NCI-H446 (cell line): ENCODE data around the gene CACYBP.
A peak's percentile ranks its signal among the peaks of the same experiment; 100 is the strongest.

Source experiments
- DNase-seq, 2 experiments: peaks; one replicate each; lab custom pipeline; 2025; lab: John Stamatoyannopoulos, UW

Gene CACYBP, protein sequence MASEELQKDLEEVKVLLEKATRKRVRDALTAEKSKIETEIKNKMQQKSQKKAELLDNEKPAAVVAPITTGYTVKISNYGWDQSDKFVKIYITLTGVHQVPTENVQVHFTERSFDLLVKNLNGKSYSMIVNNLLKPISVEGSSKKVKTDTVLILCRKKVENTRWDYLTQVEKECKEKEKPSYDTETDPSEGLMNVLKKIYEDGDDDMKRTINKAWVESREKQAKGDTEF

DNA sequence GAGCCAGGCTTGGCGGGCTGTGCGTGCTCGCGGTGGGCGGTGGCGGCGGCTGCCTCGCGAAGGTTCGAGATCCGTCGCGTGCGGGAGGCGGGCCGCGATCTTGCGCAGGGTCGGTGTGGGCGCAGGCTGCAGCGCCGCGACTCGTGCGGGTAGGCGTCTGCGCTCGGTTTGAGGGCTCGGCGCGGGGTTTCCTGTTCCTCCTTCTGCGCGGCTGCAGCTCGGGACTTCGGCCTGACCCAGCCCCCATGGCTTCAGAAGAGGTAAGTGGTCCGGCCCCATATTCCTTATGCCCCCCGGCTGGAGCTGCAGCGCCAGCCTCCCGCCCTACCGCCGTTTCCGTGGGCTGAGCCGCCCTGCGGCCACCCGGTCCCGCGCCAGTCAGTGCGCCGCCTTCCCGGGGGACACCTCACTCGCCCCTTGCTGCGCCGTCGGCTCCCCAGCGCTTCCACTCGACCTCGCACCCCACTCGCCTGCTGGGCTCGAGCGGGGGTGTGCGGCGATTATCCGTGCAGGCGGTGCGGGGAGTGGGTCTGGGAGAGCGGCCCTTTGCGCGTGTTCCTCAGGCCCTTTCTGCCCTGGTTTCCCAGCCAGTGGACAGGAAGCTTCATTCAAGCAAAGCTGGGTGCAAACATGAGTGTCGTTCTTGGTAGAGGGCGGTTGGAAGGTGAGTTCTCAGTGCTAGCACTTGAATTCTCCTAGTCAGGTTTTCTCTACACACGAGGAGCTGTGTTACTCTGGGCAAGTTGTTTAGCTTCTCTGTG is at the start of gene CACYBP:
Gene CACYBP (plus strand): TSS at position 12 of the 761 bp plus-strand sequence. CDS start 234 bp downstream, at position 246.
- no peak for DNase-seq

- DNase-seq, result no peak
Observed at GRCh38 chr1:174953285-174954072, 46.3 kb upstream of the CACYBP start.

GRCh38 chr1:174954073-174954460 is 45.7 kb upstream of the CACYBP start:
- DNase-seq, result peak in 1 of 2 experiments; percentile 16

DNA sequence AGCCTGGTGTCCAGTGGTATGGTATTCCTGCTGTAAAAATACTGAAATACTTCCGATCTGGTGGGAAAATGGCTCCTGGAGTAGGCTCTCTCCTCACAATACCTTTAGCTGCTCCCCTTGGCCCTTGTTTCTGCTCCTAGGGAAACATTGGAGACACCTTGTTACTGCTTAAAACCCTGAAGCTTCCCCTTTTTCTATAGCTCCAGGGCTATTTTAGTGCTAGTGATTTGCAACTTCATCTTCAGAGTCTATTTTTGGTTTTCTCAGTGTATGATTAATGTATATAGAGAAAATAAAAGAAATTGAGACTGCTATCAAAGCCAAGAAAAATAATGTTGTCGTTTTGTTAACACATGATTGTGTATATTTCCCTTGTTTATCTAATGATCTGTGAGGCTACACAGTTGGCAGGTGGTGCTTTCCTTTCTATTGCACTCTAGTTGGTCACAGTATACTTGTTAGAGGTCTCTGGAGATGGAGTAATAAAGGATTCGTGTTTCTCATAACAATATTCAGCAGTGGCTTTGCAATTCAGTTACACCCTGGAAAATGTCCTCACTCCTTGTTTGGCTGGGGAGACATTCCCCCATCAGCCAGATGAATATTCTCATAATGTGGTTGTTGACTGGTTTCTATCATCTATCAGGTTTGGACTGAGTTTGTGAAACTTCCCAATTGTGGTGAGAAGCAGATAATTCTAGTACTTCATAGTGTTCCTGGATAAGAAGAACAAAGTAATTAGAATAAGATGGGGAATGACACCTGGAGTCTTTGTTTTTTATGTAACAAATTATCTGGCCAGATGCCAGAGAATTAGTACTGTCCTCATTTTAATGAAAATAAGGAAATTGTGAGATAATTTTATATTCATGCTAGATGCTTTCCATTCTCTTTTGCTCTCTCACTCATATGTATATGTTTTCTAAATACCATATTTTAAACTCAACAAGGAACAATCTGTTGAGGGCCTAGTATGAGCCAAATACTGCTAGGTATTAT is 44.8 kb upstream of the CACYBP start:
- DNase-seq, result no peak

- no peak for DNase-seq
Observed at GRCh38 chr1:174956086-174956485, 43.7 kb upstream of the CACYBP start.

- no peak for DNase-seq
Observed at GRCh38 chr1:174956976-174957375, 42.8 kb upstream of the CACYBP start.

DNA sequence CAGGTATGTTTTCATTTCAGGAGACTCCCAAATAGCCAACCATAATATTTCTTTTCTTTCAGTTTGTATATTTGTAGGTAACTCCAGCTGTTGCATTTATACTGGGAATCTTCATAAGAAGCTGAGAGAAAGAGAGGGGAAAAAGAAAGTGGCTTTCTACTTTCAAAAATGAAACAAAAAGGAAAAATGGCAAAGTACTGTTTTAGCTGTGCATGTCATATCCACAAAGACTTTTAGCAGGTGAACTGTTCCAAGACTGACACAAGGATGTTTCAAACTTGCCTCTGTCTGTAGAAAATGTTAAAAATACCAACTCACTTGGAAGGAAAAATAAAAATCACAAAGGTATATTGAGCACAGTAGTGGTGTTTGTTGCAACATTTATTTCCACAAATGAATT is 41.9 kb upstream of the CACYBP start:
- no peak for DNase-seq

DNA sequence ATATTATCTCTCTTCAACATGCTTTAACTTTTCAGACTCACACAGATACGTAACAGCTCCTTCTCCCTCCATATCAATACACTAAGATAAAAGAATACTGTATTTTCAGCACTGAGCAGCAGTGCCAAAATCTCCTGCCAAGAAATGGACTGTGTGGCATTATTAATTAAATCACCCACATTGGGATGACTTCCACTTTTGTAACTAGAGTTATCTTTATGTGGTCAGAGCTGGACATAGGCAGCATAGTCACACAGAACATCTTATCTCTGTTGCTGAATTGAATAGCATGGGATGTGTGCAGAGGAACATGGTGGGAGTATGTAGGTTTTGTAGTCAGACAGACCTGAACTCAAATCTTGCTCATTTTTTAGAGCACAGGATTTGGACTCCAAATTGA is 41.4 kb upstream of the CACYBP start:
- no peak for DNase-seq

DNA sequence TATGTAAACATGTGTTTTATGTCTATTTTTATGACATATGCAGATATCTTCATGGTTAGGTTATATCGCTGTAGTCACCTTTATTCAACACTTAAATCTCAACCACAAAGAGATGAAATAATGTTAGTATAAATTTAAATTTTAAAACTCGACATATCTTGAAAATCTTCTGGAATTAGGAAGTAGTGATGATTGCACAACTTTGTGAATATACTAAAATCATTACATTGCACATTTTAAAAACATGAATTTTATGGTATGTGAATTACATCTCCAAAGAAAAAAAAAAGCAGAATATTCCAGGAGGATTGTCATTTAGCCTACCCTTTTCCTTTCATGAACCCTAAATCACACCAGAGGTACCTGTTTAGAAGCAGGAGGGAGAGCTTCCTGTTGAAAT is 39.4 kb upstream of the CACYBP start:
- no peak for DNase-seq

- peak in 1 of 2 experiments; percentile 49 for DNase-seq
Observed at GRCh38 chr1:174963529-174964125, 36.1 kb upstream of the CACYBP start.

DNA sequence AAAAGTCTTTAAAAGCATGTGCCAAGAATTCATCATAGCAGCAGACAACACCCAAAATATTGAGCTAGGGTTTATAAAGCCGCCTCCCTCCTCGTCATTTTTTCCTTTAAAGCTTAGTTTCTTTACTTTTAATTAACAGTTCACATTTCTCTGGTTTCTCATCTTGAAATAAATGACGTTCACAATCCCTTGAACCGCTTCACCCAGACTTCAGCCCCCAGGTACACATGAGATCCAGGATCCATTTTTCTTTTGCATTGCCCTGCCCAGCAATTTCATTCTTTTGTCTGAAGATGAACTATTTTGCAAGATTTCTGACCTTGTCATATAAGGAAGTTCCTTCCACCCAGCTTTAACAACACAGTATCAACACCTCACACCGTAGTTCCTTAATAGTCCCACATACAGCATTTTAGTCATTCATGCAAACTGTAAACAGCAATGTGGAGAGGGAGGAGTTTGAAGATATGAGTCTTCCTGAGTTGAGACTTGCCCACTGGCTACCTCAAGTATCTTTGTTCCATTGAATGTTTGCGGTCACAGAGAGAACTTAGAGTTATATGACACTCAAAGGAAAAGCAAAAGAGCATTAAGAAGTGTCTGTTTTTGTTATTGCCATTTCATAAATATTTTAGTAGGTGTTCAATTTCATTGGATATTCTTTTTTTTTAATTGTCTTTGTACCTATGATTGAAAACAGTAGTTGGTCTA is 35.3 kb upstream of the CACYBP start:
- DNase-seq, result no peak

DNA sequence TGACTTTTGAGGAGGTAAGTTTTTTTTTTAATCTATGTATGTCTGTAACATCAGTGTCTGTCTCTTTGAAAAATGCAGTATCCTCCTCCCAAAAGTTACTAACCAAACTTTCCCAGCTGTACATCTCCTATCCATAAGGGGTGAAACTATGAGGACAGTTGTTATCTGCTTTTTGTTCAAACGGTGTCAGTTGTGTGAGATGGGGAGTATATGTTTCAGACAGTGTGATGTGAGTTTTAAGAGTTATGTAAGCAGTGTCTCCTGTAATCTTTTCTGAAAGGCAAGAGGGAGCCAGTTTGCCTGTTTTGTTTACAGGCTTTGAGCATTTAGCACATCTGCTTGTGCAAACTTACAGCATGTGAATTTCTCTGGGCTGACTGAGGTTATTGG is 34.8 kb upstream of the CACYBP start:
- no peak for DNase-seq

DNA sequence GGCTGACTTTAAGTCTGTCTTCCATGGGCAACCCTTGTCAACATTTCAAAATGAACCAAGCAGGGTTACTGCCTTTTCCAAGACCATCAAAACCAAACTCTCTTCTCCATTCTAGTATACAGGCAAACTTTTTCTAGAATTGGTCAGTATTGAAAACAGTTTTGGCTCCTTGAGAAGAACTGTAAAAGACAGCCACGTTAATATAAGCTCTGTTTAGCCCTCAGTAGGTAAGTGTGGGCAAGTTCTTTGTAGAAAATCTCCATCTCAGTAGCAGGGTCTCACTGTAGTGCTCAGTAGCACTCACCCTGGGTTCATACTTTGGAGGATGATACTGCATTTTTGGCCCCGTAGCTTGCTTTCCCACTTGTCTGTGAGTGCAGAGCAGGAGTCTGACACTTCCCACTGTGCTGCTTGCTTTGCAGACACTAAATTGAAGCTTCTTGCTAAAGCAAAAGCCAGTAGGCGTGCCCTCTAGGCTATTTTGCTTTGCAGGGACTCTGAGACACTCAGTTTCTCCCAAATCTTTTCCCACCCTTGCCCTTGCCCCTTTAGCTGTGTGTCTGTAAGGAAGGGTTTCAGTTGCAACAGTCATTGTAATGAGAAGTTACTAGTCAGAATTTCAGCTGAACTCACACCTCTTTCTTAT is 34.3 kb upstream of the CACYBP start:
- DNase-seq, result no peak

DNA sequence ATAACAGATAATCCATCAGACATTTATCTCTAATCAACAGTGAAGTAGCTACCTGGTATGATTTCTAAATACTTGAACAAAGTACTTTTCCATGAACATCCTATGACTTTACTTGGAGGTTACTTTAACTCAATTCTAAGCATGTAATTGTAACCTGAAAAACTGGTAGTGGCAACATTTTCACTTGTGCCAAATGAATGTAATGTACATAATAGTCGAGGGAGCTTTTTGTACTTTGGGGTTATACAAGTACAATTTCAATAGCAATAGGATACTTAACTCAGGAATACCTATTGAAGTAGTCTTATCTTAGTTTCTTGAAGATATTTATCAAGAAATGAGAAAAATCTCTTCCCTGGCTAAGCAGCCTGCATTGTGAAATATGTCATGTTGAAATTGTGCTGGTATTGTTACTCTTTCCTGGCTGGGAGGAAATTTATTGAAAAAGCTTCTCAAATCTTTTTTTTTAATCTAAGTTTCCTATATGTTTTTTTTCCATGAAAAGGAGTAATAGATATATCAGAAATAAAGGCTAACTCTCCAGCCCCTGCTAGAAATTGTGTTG is 33.7 kb upstream of the CACYBP start:
- DNase-seq, result no peak

DNA sequence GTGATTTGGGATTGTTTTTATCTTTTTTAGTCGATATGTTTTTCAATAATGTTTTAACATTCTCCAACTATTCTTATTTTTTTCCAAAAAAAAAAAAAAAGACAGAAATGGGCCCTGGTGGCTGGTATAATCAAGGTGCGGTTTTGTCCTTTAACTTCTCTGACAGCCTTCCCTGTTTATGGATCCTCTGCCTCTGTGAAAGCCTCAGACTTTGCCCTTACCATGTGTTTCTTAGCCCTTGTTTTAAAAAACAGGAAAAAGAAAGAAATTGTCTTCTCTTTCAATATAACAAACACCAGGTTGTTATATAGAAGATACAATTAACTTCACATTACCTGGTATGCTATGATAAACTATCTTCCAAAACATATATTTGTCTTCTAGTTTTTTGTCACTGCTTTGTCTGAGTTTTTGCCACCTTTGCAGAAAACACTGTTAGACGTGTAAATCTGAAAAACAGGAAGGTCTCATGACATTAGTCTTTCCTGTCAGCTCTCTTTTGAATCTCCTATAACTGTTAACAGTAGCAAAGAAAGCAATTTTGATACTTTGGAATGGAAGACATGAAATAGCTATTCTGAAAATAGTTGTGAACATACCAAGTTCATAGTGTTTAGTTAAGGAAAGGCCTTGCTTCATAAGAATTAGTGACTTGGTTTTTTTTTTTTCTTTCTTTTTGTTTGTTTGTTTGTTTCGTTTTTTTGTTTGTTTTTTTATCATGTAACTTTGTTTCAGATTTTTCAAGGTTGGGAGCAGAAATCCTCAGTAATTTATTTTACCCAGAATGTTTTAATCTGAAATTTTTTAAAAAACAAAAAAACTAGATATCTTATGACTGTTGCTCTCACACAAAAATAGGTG is 31.7 kb upstream of the CACYBP start:
- DNase-seq, result no peak

- DNase-seq, result no peak
Observed at GRCh38 chr1:174968750-174969244, 30.9 kb upstream of the CACYBP start.

DNA sequence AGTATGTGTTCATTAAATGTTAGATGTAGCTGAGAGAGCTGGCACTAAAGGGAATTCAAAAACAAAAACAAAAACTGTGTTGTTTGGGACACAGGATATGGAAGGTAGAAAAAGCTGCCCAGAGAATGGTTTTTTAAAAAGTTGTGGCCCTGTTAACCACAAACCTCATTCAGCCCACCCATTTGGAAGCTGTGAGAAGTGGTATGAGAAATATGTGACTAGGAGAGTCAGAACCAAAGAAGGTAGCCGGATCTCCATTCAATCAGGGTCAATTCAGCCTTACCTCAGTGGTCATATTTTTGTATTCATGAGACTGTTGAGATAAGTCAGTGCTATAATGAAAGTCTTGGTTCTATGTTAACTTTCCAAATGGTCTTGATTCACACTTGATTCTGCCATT is 29.8 kb upstream of the CACYBP start:
- no peak for DNase-seq

DNA sequence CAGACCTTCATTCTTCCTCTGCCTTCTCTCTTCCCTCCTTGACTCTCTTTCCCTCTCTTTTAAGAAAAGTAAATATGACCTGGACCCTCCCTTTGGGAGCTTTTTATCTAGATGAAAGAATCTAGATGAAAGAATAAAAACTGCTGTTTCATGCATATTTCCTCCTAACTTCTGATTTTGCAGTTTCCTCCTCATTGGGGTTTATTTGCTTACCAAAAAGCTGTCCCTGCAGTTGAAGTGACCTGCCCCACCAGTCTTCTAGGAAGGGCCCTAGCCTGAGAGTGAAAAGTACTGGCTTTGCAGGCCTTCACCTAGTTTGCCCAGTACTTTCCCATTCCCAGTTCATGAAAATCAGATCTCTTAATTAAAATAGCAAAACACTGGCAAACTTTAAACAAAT is 28.3 kb upstream of the CACYBP start:
- DNase-seq, result no peak

DNA sequence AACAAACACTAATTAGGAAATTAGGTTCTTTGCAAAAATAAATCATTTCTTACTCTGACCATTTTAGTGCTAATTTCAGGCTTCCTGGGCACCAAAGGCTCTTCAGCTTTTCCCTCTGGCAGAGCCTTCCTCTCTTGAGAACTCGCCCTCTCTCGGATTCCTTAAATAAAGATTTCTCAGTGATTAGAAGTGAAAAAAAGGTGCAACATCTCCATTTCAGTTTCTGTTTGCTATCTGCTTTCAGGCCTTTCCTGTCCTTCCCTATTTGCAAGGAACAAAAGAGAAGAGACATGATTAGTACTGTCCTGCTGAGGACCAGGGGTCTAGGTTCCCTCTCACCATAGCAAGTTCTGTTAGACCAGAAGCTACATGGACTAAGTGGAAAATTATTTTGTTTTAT is 27.8 kb upstream of the CACYBP start:
- no peak for DNase-seq
